Measurements from ENCODE around the gene NME7.
"Not testable (repeated sequence)": the region's sequence is repeated elsewhere in the genome, so short reads cannot be mapped to it uniquely, and the experiment has no call there.

The NME7 gene

GRCh38 chr1:169305948-169306347 is 61.6 kb downstream of the NME7 start:
- no peak for DNase-seq (ENCODE audit: low read depth)

- no peak for DNase-seq (ENCODE audit: low read depth)
Observed at GRCh38 chr1:169305356-169305755, 62.2 kb downstream of the NME7 start.

GRCh38 chr1:169300854-169301253 is 66.7 kb downstream of the NME7 start:
- DNase-seq (ENCODE audit: low read depth), result no peak

- no peak for DNase-seq (ENCODE audit: low read depth)
Observed at GRCh38 chr1:169298441-169298840, 69.2 kb downstream of the NME7 start.

- DNase-seq (ENCODE audit: low read depth), result no peak
Observed at GRCh38 chr1:169295846-169296245, 71.8 kb downstream of the NME7 start.

- DNase-seq (ENCODE audit: low read depth), result no peak
Observed at GRCh38 chr1:169295425-169295824, 72.2 kb downstream of the NME7 start.

GRCh38 chr1:169289016-169289415 is 78.6 kb downstream of the NME7 start:
- no peak for DNase-seq (ENCODE audit: low read depth)

GRCh38 chr1:169288011-169288414 is 79.6 kb downstream of the NME7 start:
- DNase-seq (ENCODE audit: low read depth), result no peak

GRCh38 chr1:169287280-169287679 is 80.3 kb downstream of the NME7 start:
- DNase-seq (ENCODE audit: low read depth), result no peak

GRCh38 chr1:169281562-169281961 is 86.0 kb downstream of the NME7 start:
- not testable (repeated sequence) for DNase-seq (ENCODE audit: low read depth)

- DNase-seq (ENCODE audit: low read depth), result no peak
Observed at GRCh38 chr1:169271098-169271497, 96.5 kb downstream of the NME7 start.

- no peak for DNase-seq (ENCODE audit: low read depth)
Observed at GRCh38 chr1:169266133-169266532, 101.5 kb downstream of the NME7 start.

- DNase-seq (ENCODE audit: low read depth), result no peak
Observed at GRCh38 chr1:169263059-169263458, 104.5 kb downstream of the NME7 start.

GRCh38 chr1:169261884-169262283 is 105.7 kb downstream of the NME7 start:
- DNase-seq (ENCODE audit: low read depth), result no peak

- no peak for DNase-seq (ENCODE audit: low read depth)
Observed at GRCh38 chr1:169260478-169261151, 107.0 kb downstream of the NME7 start.

- DNase-seq (ENCODE audit: low read depth), result no peak
Observed at GRCh38 chr1:169259816-169260215, 107.8 kb downstream of the NME7 start.

- DNase-seq (ENCODE audit: low read depth), result no peak
Observed at GRCh38 chr1:169250795-169251194, 116.8 kb downstream of the NME7 start.

- no peak for DNase-seq (ENCODE audit: low read depth)
Observed at GRCh38 chr1:169250022-169250421, 117.6 kb downstream of the NME7 start.

- no peak for DNase-seq (ENCODE audit: low read depth)
Observed at GRCh38 chr1:169249611-169250010, 118.0 kb downstream of the NME7 start.

GRCh38 chr1:169245706-169246105 is 121.9 kb downstream of the NME7 start:
- no peak for DNase-seq (ENCODE audit: low read depth)

GRCh38 chr1:169240449-169241232 is 127.0 kb downstream of the NME7 start:
- DNase-seq (ENCODE audit: low read depth), result no peak

GRCh38 chr1:169236880-169237279 is 130.7 kb downstream of the NME7 start:
- no peak for DNase-seq (ENCODE audit: low read depth)

GRCh38 chr1:169236143-169236542 is 131.5 kb downstream of the NME7 start:
- DNase-seq (ENCODE audit: low read depth), result no peak

- no peak for DNase-seq (ENCODE audit: low read depth)
Observed at GRCh38 chr1:169235568-169235967, 132.0 kb downstream of the NME7 start.

All from activated T-cell treated with anti-CD3 and anti-CD28 coated beads for 24 hours (primary cell).